Kidney (tissue), 14 donors: ENCODE measurements around the gene PAK3. TPM values are rescaled to one million over a fixed set of nuclear protein-coding genes. Genes with fewer than 3 reads are reported as not detected.

Experiments used
- DNase-seq, 5 donors: peaks; one replicate each; pipeline ENCODE4 v3.0.0-alpha.2; 2013 to 2020
- FAIRE-seq: peaks from 2 replicates; lab custom pipeline; 2012; peaks lifted over from hg19 to GRCh38; lab: Jason Lieb, UNC
- H3K27ac ChIP-seq, 2 donors: one replicate each; pipeline ENCODE4 v1.7.0; 2013; ENCODE audit warnings: low read depth in 2 of 2, low read length in 2 of 2, inconsistent platforms in 1 of 2
- H3K27me3 ChIP-seq: one replicate; pipeline ENCODE4 v1.7.1; 2013; ENCODE audit warnings: low read length, inconsistent platforms; ENCODE audit not compliant: control insufficient read depth, insufficient read depth
- H3K36me3 ChIP-seq, 3 donors: one replicate each; pipeline versions ENCODE4 v1.7.0 to v1.7.1; 2013; ENCODE audit warnings: low read length in 3 of 3, control low read depth in 1 of 3, inconsistent platforms in 1 of 3; ENCODE audit not compliant: insufficient read depth in 3 of 3, control insufficient read depth in 2 of 3
- H3K4me1 ChIP-seq, 3 donors: one replicate each; pipeline versions ENCODE4 v1.7.0 to v1.7.1; 2013; ENCODE audit warnings: low read length in 3 of 3, inconsistent platforms in 1 of 3, low read depth in 1 of 3; ENCODE audit not compliant: control insufficient read depth in 2 of 3, insufficient read depth in 2 of 3
- H3K4me3 ChIP-seq, 3 donors: one replicate each; pipeline versions ENCODE4 v1.7.0 to v1.8.1; 2013; ENCODE audit warnings: low read length in 3 of 3, control low read depth in 1 of 3, inconsistent platforms in 1 of 3
- H3K9ac ChIP-seq, 3 donors: one replicate each; pipeline versions ENCODE4 v1.7.0 to v1.7.1; 2013; ENCODE audit warnings: low read length in 3 of 3, control low read depth in 1 of 3, inconsistent platforms in 1 of 3
- H3K9me3 ChIP-seq, 3 donors: one replicate each; pipeline versions ENCODE4 v1.7.0 to v1.7.1; 2013; ENCODE audit warnings: low read length in 3 of 3, control low read depth in 1 of 3, inconsistent platforms in 1 of 3; ENCODE audit not compliant: control insufficient read depth in 2 of 3, insufficient read depth in 1 of 3
- intact Hi-C: fragments of 100-400 bp; cut with DNase I; formaldehyde crosslinking; loops from one replicate; pipeline ENCODE4 v1.11.1; 2022
- polyA plus RNA-seq: library from polyadenylated mRNA; stranded (reverse); fragments of 350-450 nt; fragmentation: Illumina TruSeq; extraction: RNeasy Lipid Tissue Mini Kit (QIAGEN cat#74804); gene quantifications from one replicate; pipeline ENCODE4 v1.2.3, GENCODE V29; 2014; ENCODE audit warnings: low read depth, low replicate concordance; ENCODE audit not compliant: insufficient read depth
- total RNA-seq: library from RNA; stranded (reverse); fragmentation: NEBNext Ultra II Directional; extraction: Animal tissue kit (Norgen Biotek cat#: 25700); gene quantifications from one replicate; pipeline ENCODE4 v1.2.1, GENCODE V29; 2021
- TF ChIP-seq, protein P1 (sequence below): IDR thresholded peaks from 3 replicates; pipeline ENCODE4 v1.5.1; 2012; ENCODE audit warnings: mild to moderate bottlenecking, moderate library complexity, borderline replicate concordance; ENCODE audit not compliant: insufficient read depth; ENCODE audit errors: extremely low read depth
- donor health status: control.
- donor health status: control.
- donor health status: control.
- donor health status: control.
- donor health status: control.
- donor health status: DM: yes; HTN: yes; CAD: no.
- donor health status: Normal renal cell carcinoma (clear cell type).

Gene PAK3
- total and polyA plus RNA-seq, 2 donors from 2014 or later, result 0.24 to 2.1 TPM

DNA sequence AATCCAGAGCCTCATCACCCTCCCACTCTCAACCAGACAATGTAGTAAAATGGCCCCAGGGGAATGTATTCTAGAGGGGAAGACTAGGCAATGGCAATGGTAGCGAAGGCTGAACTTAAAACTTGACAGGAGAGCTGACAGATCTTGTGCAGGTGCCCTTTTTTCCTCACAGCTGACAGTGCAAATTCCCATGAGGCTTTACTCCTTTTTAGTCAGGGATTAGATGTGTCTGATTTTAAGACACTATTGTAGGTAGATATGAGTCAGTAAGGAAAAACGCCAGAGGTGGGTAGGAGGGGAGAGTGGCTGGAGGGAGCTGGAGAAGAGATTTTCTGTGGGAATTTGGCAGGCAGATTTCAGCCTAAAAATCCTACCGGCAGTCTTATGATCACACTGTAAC is 163.6 kb downstream of the PAK3 start:
- no peak for FAIRE-seq
- TF ChIP-seq, protein P1, sequence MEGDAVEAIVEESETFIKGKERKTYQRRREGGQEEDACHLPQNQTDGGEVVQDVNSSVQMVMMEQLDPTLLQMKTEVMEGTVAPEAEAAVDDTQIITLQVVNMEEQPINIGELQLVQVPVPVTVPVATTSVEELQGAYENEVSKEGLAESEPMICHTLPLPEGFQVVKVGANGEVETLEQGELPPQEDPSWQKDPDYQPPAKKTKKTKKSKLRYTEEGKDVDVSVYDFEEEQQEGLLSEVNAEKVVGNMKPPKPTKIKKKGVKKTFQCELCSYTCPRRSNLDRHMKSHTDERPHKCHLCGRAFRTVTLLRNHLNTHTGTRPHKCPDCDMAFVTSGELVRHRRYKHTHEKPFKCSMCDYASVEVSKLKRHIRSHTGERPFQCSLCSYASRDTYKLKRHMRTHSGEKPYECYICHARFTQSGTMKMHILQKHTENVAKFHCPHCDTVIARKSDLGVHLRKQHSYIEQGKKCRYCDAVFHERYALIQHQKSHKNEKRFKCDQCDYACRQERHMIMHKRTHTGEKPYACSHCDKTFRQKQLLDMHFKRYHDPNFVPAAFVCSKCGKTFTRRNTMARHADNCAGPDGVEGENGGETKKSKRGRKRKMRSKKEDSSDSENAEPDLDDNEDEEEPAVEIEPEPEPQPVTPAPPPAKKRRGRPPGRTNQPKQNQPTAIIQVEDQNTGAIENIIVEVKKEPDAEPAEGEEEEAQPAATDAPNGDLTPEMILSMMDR, result no peak
- intact Hi-C loops, result no loop called here

DNA sequence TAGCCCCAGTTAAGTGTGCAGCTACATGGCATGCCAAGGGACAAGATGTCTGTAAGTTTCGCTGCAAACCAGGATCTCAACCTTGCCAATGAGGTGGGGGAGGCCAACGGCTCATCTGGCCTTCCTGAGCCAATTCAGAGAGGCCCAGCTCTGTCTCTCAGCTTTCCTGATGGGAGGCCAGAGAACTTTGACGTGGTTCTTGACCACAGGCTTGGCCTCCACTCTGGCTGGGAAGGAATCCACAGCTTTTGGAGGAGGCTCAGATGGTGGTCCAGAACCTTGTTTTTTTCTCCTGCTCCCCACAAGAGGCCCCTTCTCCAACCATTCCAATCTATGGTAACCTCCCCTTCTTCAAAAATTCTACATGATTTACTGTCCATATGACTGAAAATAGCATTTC is 164.5 kb downstream of the PAK3 start:
- no peaks in the 10 kb centered on the region for H3K4me1 ChIP-seq
- H3K36me3 ChIP-seq, result no peaks in the 10 kb centered on the region
- intact Hi-C loops, result no loop called here
- no peak overlapping the region for H3K4me3 ChIP-seq
- H3K27me3 ChIP-seq, result peaks cover 5% of the 10 kb centered on the region
- DNase-seq (no peak), FAIRE-seq (no peak)
- no peak overlapping the region for H3K27ac ChIP-seq
- no peak overlapping the region for H3K9ac ChIP-seq
- no peaks in the 10 kb centered on the region for H3K9me3 ChIP-seq
- TF ChIP-seq, protein P1, result no peak

More for the DNA sequence above, 163.6 kb downstream of the PAK3 start:
- H3K9ac ChIP-seq, result no peak overlapping the region
- H3K4me3 ChIP-seq, result no peak overlapping the region
- H3K4me1 ChIP-seq, result no peaks in the 10 kb centered on the region
- H3K27ac ChIP-seq, result no peak overlapping the region
- H3K36me3 ChIP-seq, result no peaks in the 10 kb centered on the region
- peaks cover 5% of the 10 kb centered on the region for H3K27me3 ChIP-seq
- no peaks in the 10 kb centered on the region for H3K9me3 ChIP-seq
- no peak for DNase-seq

DNA sequence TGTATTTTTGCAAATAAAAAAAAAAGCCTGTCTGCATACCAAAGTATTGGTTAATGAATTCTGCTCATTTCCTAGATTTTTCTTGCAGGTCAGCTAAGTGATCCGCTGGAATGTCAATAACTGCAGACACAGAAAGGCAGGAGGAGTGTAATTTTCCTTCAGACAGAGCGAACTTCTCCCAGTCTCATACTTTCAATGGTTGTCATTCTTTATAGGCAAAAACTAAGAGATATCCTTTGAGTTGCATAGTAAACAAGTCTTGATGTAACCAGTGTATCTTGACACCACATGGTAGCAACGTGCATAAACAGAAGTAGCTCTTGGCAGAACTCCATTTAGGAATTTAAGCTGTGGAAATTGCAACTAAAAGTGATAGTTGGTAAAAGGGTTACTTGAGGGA is 166.1 kb downstream of the PAK3 start:
- FAIRE-seq, result no peak
- Histone ChIP-seq H3K9ac (no peak overlapping the region), H3K9me3 (no peaks in the 10 kb centered on the region), H3K36me3 (no peaks in the 10 kb centered on the region), H3K27ac (no peak overlapping the region), H3K4me1 (no peaks in the 10 kb centered on the region), H3K4me3 (no peak overlapping the region), H3K27me3 (peaks cover 3% of the 10 kb centered on the region)
- TF ChIP-seq, protein P1, result no peak
- no peak for DNase-seq
- intact Hi-C loops, result no loop called here

DNA sequence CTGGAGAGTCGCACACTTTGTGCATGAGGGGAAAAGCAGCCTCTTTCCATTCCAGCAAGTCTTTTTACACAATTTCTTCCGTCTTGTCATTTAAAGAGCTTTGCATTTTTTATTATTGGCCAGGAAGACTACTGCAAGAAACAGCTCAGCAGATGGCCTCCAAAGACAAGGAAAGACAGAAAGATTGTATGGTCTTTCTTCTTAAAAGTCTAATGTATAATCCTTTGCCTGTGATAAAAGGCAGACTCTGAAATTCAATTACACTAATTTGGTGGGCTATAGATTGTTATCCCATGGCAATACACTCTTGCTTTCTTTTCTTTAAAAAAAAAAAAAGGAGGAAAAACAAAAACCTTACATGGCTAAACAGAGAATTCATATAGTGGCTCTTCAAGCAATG is 168.4 kb downstream of the PAK3 start:
- no peaks in the 10 kb centered on the region for H3K36me3 ChIP-seq
- intact Hi-C loops, result no loop called here
- no peak overlapping the region for H3K9ac ChIP-seq
- FAIRE-seq (no peak), DNase-seq (no peak)
- TF ChIP-seq, protein P1, result no peak
- no peak overlapping the region for H3K4me3 ChIP-seq
- no peak overlapping the region for H3K27ac ChIP-seq
- H3K4me1 ChIP-seq, result no peaks in the 10 kb centered on the region
- peaks cover 8% of the 10 kb centered on the region for H3K27me3 ChIP-seq
- H3K9me3 ChIP-seq, result no peaks in the 10 kb centered on the region
